ENCODE data around the gene ZSCAN5B. TPM values are rescaled to one million over a fixed set of nuclear protein-coding genes. Genes with fewer than 3 reads are reported as not detected.
"Not testable (repeated sequence)": the region's sequence is repeated elsewhere in the genome, so short reads cannot be mapped to it uniquely, and the experiment has no call there.

The ZSCAN5B gene
- not detected for total RNA-seq
- long read RNA-seq, result 0 reads

- ATAC-seq; intact Hi-C loops (cut with DNase I, micrococcal nuclease); DNase-seq: not testable (repeated sequence)
These were observed at the start of gene ZSCAN5B for GRCh38 chr19:56197646-56198045. Gene ZSCAN5B (minus strand): TSS chr19:56197783. CDS start chr19:56193052, 4,731 bp downstream.

- intact Hi-C loops (cut with DNase I, micrococcal nuclease); DNase-seq; ATAC-seq: not testable (repeated sequence)
These were observed 48.2 kb upstream of the ZSCAN5B start for GRCh38 chr19:56245764-56246163.

DNA sequence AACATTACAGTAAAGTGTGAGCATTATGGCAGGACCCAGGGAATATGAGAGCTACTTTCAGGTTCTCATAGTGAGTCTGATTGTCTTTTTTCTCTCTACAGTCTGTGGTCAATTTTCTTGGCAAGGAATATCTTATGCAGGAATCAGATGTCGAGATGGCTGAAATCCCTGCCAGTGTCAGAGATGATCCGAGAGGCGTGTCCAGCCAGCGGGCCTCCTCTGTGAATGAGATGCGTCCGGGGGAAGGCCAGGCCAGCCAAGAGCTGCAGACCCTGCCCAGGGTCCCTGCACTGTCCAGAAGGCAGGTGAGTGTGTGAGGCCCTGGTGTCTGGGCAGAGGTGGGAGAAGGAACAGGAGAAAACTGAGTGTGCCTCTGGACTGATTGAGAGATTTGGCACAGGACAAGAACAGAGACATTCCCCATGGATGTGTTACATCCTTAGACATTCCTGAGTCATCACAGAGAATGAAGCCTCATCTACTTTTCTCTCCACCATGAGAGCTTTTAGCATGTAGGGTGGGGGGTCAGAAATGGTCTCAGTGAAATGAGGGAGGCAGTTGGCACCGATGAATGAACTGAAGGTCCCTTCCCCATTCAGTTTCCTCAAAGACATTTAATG is 47.6 kb upstream of the ZSCAN5B start:
- DNase-seq (no peak), ATAC-seq (no peak)
- intact Hi-C loops (cut with DNase I, micrococcal nuclease), result no loop called here

DNA sequence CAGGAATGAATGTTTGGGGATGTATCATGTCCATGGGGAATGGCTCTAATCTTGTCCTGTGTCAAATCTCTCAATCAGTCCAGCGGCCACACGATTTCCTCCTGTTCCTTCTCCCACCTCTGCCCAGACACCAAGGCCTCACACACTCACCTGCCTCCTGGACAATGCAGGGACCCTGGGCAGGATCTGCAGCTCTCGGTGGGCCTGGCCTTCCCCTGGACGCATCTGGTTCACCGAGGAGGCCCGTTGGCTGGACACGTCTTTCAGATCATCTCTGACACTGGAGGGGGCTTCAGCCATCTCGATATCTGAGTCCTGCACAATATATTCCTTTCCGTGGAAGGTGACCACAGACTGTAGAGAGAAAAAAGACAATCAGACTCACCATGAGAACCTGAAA is 25.9 kb upstream of the ZSCAN5B start:
- intact Hi-C loops (cut with DNase I, micrococcal nuclease), result no loop called here
- no peak for ATAC-seq
- no peak for DNase-seq

GRCh38 chr19:56222901-56223300 is 25.3 kb upstream of the ZSCAN5B start:
- ATAC-seq, result no peak
- intact Hi-C loops (cut with DNase I, micrococcal nuclease), result no loop called here
- no peak for DNase-seq

GRCh38 chr19:56221851-56222250 is 24.3 kb upstream of the ZSCAN5B start:
- DNase-seq (no peak), ATAC-seq (no peak)
- intact Hi-C loops (cut with DNase I, micrococcal nuclease), result no loop called here

DNA sequence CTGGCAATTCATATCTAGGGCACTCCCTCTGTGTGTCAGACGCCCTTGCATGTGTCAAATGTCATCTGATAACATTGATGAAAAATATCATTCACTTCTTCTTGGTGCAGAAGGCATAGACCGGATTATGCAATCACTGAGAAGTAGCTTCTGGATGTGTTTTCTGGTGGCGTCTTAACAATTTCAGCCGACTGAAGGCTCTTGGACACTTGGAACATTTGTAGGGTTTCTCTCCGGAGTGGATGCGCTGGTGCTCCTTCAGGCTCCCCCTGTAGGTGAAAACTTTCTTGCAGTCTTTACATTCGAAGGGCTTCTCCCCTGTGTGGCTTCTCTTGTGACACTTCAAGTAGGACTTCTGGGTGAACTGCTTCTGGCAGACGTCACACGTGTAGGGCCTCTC is 23.9 kb upstream of the ZSCAN5B start:
- ATAC-seq, result peak; percentile 67
- intact Hi-C loops (cut with DNase I, micrococcal nuclease); DNase-seq: not testable (repeated sequence)

DNA sequence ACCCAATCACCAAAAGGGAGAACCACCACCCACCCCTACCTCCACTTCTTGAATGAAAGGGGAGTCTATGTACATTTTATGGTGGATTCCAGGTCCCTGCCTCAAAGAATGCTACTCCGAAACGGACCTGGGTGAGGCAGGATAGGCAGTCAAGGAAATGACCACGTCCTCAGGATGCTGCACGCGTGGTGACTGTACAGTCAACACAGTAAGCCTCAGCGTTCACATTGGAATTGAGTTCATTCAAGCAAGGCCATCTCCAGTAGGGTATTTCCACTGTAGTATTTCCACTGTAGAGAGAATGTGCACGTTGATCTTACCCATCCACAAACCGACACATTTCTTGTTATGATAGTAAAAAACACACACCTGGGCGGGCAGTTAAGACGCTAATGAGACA is 21.4 kb upstream of the ZSCAN5B start:
- ATAC-seq, result no peak
- intact Hi-C loops (cut with DNase I, micrococcal nuclease), result no loop called here
- no peak for DNase-seq

DNA sequence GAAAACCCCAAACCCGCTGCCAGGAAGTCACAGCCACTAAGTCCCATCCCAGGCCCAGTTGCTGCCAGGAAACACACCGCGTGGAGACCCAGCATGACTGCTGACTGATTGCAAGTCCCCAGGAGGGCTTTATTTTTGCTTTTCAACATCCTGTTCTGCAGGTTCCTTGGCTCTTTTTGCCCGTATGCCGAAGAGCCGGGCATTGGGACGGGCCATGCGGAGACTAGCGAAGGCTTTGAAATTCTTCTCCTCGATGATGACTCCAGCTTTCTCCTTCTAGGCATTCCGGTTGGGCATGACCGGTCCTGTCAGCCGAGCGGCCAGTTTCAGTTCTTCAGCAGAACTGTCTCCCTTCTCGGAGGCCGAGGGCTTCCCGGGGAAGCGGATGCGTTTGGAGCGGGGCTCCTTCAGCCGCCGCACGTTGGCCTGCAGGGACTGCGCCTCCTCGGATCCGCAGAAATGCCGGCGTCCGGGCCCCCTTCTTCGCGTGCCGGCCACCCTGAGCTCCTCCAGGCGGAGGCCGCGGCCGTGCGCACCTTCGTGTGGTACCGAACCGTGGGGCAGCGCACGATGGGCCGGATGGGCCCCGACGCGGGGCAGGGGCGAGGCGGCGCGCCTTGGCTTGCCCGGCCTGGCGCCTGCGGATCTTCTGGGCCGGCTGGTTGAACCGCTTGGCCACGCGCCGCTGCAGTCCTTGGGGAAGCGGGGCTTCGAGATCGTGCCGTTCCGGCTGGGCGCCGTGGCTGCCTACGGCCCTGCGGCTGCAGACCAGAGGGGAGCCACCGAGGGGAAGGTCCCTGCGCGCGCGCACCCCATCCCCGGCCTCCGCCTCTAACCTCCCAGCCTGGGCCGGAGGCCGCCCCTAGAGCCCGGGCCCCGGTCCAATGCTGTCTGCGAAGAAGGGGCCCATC is 19.7 kb upstream of the ZSCAN5B start:
- intact Hi-C loops (cut with DNase I, micrococcal nuclease), result no loop called here
- DNase-seq (no peak), ATAC-seq (no peak)

- DNase-seq (no peak), ATAC-seq (no peak)
- intact Hi-C loops (cut with DNase I, micrococcal nuclease), result no loop called here
These were observed 14.1 kb upstream of the ZSCAN5B start for GRCh38 chr19:56211718-56212117.

DNA sequence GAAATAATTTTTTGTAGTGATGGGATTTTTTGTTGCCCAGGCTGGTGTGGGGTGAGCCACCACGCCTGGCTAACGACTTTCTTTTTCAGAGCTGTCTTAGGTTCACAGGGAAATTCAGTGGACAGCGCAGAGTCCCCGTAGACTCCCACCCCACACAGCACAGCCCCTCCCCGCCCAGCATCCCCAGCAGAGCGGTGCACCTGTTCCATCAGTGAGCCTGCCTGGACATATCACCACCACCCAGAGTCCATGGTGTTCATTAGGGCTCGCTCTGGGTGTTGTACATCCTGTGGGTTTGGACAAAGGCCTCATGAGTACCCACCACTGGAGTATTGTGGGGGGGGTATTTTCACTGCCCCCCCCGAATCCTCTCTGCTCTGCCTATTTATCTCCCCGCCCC is 12.5 kb upstream of the ZSCAN5B start:
- ATAC-seq; intact Hi-C loops (cut with DNase I, micrococcal nuclease); DNase-seq: not testable (repeated sequence)

- intact Hi-C loops (cut with DNase I, micrococcal nuclease), result no loop called here
- ATAC-seq (no peak), DNase-seq (no peak)
These were observed 11.5 kb upstream of the ZSCAN5B start for GRCh38 chr19:56209091-56209490.

DNA sequence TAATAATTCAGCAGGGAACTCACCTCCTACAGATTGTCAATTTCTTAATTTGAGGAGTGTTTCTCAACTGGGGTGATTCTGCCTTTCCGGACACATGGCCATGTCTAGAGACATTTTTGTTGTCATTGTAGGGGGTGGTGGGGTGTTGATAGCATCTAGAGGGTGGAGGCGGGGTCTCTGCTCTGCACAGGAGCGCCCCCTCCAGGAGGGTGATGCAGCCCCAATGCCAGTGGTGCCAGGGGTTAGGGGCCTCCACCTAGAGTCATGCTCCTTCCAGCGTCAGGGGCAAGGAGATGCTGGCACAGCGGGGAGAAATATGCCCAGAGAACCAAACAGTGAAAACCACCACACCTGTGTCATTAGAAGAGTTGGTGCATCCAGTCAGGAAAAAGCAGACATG is 10.0 kb upstream of the ZSCAN5B start:
- DNase-seq; intact Hi-C loops (cut with DNase I, micrococcal nuclease); ATAC-seq: not testable (repeated sequence)

GRCh38 chr19:56201973-56202372 is 4.4 kb upstream of the ZSCAN5B start, which contains the start of gene ZSCAN5C:
Gene ZSCAN5C (plus strand): TSS chr19:56202273. CDS start chr19:56205914, 3,641 bp downstream.
- DNase-seq (no peak), ATAC-seq (no peak)
- intact Hi-C loops (cut with DNase I, micrococcal nuclease), result no loop called here

GRCh38 chr19:56199687-56200086 is 2.1 kb upstream of the ZSCAN5B start:
- DNase-seq (no peak), ATAC-seq (no peak)
- intact Hi-C loops (cut with DNase I, micrococcal nuclease), result no loop called here

GRCh38 chr19:56193981-56194640 is 3.5 kb downstream of the ZSCAN5B start:
- intact Hi-C loops (cut with DNase I, micrococcal nuclease), result no loop called here
- DNase-seq (no peak), ATAC-seq (no peak)

DNA sequence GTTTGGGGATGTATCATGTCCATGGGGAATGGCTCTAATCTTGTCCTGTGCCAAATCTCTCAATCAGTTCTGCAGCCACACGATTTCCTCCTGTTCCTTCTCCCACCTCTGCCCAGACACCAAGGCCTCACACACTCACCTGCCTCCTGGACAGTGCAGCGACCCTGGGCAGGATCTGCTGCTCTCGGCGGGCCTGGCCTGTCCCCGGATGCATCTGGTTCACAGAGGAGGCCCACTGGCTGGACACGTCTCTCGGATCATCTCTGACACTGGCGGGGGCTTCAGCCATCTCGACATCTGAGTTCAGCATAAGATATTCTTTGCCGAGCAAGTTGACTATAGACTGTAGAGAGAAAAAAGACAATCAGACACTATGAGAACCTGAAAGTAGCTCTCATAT is 5.9 kb downstream of the ZSCAN5B start:
- intact Hi-C loops (cut with DNase I, micrococcal nuclease), result no loop called here
- no peak for ATAC-seq
- DNase-seq, result no peak

GRCh38 chr19:56191115-56191514 is 6.5 kb downstream of the ZSCAN5B start:
- intact Hi-C loops (cut with DNase I, micrococcal nuclease), result no loop called here
- no peak for ATAC-seq
- no peak for DNase-seq

DNA sequence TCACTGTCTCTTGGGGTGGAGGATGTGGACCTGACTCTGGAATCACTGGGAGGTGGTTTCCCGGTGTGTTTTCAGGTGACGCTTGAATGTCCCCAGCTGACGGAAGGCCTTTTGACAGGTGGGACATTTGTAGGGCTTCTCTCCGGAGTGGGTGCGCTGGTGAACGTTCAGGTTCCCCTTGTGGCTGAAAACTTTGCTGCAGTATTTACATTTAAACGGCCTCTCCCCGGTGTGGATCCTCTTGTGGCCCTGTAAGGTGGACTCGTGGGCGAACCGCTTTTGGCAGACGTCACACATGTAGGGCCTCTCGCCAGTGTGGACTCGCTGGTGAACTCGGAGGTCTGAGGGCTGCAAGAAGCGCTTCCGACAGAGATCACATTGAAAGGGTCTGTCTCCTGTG is 7.8 kb downstream of the ZSCAN5B start:
- ATAC-seq (no peak), DNase-seq (no peak)
- intact Hi-C loops (cut with DNase I, micrococcal nuclease), result no loop called here
